ENCODE results near the gene CHKA.

Gene CHKA

DNA sequence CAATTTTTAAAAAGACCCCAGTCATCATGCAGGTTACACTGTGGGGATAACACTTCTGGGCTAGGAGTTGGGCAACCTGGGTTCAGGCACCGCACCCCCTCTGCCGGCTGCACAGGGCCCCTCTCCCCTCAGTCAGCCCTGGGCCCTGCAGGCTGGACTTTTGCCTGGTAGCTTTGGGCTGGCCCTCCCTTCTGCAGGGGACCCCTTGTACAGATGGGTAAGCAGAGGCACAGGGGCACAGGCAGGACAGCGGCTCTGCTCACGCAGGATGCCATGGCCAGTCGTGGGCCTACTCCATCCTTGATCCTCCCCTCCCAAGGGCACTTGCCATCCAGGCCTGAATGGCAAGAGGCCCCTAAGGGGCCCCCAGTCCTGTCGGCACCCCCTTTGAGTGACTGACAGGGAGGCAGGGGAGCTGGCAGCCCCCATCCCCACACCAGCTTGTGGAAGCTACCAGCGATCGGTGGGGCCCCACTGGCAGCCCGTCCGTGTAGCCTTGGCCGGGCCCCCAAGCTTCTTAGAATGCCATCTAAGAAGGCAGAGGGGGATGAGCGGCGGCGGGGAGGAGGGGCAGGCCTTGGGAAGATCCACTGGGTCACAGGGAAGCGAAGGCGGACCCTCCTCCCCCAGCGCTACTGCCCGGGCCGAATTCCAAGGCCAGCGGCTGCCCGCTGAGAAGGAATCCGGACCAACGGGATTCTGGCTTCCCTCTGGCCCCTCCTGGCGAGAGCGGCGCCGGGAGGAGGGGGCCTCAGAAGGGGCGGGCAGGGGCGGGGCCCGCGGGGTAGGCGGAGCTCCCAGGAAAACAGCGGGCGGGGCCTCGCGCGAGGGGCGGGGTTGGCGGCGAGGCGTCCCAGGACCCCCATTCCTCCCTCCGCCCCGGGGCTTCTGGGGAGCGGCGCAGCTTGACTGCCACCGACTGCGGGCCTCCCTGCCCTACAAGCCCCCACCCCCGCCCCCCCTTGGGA is 6.8 kb upstream of the CHKA start:
- no peak overlapping the region for H3K4me3 ChIP-seq (replicated peaks; ENCODE audit: insufficient read depth, low read length)
- no peak for DNase-seq (ENCODE audit: low read depth in 1 of 2, low spot score in 1 of 2)
- H3K27ac ChIP-seq (replicated peaks) = no peak overlapping the region
- no peak for TF ChIP-seq GABPA (IDR thresholded peaks at IDR 0.05; ENCODE audit: low read depth)
- TF ChIP-seq SPI1 (IDR thresholded peaks at IDR 0.05; ENCODE audit: borderline replicate concordance, low read depth) = no peak
- TF ChIP-seq POLR2AphosphoS5 (IDR thresholded peaks at IDR 0.05; ENCODE audit: low read depth) = no peak
- TF ChIP-seq REST (IDR thresholded peaks at IDR 0.05; ENCODE audit: insufficient replicate concordance, low read depth) = no peak
- TF ChIP-seq, protein P1, sequence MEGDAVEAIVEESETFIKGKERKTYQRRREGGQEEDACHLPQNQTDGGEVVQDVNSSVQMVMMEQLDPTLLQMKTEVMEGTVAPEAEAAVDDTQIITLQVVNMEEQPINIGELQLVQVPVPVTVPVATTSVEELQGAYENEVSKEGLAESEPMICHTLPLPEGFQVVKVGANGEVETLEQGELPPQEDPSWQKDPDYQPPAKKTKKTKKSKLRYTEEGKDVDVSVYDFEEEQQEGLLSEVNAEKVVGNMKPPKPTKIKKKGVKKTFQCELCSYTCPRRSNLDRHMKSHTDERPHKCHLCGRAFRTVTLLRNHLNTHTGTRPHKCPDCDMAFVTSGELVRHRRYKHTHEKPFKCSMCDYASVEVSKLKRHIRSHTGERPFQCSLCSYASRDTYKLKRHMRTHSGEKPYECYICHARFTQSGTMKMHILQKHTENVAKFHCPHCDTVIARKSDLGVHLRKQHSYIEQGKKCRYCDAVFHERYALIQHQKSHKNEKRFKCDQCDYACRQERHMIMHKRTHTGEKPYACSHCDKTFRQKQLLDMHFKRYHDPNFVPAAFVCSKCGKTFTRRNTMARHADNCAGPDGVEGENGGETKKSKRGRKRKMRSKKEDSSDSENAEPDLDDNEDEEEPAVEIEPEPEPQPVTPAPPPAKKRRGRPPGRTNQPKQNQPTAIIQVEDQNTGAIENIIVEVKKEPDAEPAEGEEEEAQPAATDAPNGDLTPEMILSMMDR (IDR thresholded peaks at IDR 0.05; ENCODE audit: insufficient read depth, low read length) = no peak
- H3K27me3 ChIP-seq (ENCODE audit: insufficient read depth, poor library complexity, severe bottlenecking) = no peaks in the 10 kb centered on the region

GRCh38 chr11:68125164-68125563 is 4.0 kb upstream of the CHKA start:
- no peak overlapping the region for H3K4me3 ChIP-seq (replicated peaks; ENCODE audit: insufficient read depth, low read length)
- H3K27me3 ChIP-seq (ENCODE audit: insufficient read depth, poor library complexity, severe bottlenecking) = no peaks in the 10 kb centered on the region
- no peak for DNase-seq (ENCODE audit: low read depth in 1 of 2, low spot score in 1 of 2)
- H3K27ac ChIP-seq (replicated peaks) = no peak overlapping the region
- no peak for TF ChIP-seq REST (IDR thresholded peaks at IDR 0.05; ENCODE audit: insufficient replicate concordance, low read depth)

- Histone ChIP-seq H3K27ac (replicated peaks) (no peak overlapping the region), H3K4me3 (replicated peaks; ENCODE audit: insufficient read depth, low read length) (no peak overlapping the region), H3K27me3 (ENCODE audit: insufficient read depth, poor library complexity, severe bottlenecking) (no peaks in the 10 kb centered on the region)
- no peak for DNase-seq (ENCODE audit: low read depth in 1 of 2, low spot score in 1 of 2)
- no peak for TF ChIP-seq REST (IDR thresholded peaks at IDR 0.05; ENCODE audit: insufficient replicate concordance, low read depth)
- no peak for TF ChIP-seq GABPA (IDR thresholded peaks at IDR 0.05; ENCODE audit: low read depth)
- no peak for TF ChIP-seq SPI1 (IDR thresholded peaks at IDR 0.05; ENCODE audit: borderline replicate concordance, low read depth)
- TF ChIP-seq, protein P1 (IDR thresholded peaks at IDR 0.05; ENCODE audit: insufficient read depth, low read length) = no peak
- TF ChIP-seq POLR2AphosphoS5 (IDR thresholded peaks at IDR 0.05; ENCODE audit: low read depth) = no peak
Measured at GRCh38 chr11:68122936-68123539, 1.9 kb upstream of the CHKA start.

Data from HL-60 (cell line).